Endothelial cell of umbilical vein (primary cell): ENCODE data around the gene MISP3.
A peak's percentile ranks its signal among the peaks of the same experiment; 100 is the strongest.

Source experiments
- EZH2 ChIP-seq: IDR thresholded peaks from 2 replicates; pipeline ENCODE4 v1.6.1; 2012; ENCODE audit warnings: borderline replicate concordance, low read depth, mild to moderate bottlenecking, moderate library complexity, low read length, inconsistent platforms; ENCODE audit not compliant: severe bottlenecking
- FOS ChIP-seq: IDR thresholded peaks from 2 replicates; pipeline ENCODE4 v1.6.1; 2011; ENCODE audit warnings: mild to moderate bottlenecking, low read length, moderate library complexity, borderline replicate concordance; ENCODE audit not compliant: insufficient read depth
- GATA2 ChIP-seq: IDR thresholded peaks from 2 replicates; pipeline ENCODE4 v1.7.0; 2011; ENCODE audit warnings: low read depth, mild to moderate bottlenecking, moderate library complexity, mixed read lengths, low read length; ENCODE audit not compliant: insufficient read length, insufficient read depth
- MYC ChIP-seq: IDR thresholded peaks from one replicate; pipeline ENCODE4 v1.6.1; 2011; ENCODE audit warnings: mild to moderate bottlenecking, low read depth, low read length
- POLR2A ChIP-seq: IDR thresholded peaks from 2 replicates; pipeline ENCODE4 v1.6.1; 2012; ENCODE audit warnings: low read depth, mild to moderate bottlenecking, control low read depth, low read length
- POLR2AphosphoS5 ChIP-seq: IDR thresholded peaks from 2 replicates; pipeline ENCODE4 v1.6.1; 2012; ENCODE audit warnings: low read depth, mild to moderate bottlenecking, control low read depth, low read length, moderate library complexity; ENCODE audit not compliant: insufficient read depth
- TF ChIP-seq, protein P1 (sequence below), 2 donors: IDR thresholded peaks; 1 replicate in 1 of 2; 2 replicates in 1 of 2; pipeline ENCODE4 v1.5.1; 2011; ENCODE audit warnings: low read length in 2 of 2, mild to moderate bottlenecking in 2 of 2, moderate library complexity in 2 of 2, control low read depth in 1 of 2, inconsistent platforms in 1 of 2, low read depth in 1 of 2; ENCODE audit not compliant: insufficient read depth in 1 of 2; ENCODE audit errors: extremely low read depth in 1 of 2

DNA sequence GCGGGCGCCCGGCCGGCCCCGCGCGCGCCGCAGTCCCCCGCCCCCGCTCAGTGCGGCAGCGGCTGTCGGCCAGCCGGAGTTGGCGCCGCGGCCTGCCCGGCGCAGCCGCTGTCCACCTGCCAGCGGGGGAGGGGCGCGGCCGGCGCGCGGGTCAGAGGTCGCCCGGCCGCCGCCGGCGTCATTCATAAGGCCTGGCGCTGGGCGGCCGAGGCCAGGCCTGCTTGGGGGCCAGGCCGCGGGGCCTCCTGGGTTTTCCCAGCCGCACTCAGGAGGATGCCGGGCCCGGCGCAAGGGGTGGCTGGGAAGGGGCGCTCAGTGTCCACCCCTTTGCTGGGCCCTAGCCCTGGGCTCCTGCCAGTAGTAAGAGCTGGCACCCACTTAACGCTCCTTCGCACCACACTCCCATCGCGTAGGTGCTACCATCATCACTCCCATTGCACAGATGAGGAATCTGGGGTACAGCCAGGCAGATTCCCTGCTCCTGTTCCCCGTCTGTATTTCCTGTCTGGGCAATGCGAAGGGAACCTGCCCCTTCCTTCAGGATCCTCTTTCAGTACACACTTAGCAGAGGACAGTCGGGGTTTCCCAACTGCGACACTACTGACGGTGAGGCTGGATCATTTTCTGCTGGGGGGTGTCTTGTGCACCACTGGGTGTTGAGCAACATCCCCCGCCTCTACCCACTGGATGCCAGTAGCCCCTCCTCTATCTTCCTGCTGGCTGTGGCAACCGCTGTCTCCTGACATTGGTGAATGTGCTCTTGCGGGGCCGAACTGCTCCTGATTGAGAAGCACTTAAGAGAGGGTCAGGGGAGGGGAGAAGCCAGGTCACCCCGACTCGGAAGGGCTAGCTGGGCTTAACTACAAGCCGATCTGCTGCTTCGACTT, 45.8 kb downstream of the MISP3 start:
- TF ChIP-seq POLR2AphosphoS5, result peak; percentile 81
- TF ChIP-seq POLR2A, result peak; percentile 78
- TF ChIP-seq EZH2, result no peak
- TF ChIP-seq, protein P1, sequence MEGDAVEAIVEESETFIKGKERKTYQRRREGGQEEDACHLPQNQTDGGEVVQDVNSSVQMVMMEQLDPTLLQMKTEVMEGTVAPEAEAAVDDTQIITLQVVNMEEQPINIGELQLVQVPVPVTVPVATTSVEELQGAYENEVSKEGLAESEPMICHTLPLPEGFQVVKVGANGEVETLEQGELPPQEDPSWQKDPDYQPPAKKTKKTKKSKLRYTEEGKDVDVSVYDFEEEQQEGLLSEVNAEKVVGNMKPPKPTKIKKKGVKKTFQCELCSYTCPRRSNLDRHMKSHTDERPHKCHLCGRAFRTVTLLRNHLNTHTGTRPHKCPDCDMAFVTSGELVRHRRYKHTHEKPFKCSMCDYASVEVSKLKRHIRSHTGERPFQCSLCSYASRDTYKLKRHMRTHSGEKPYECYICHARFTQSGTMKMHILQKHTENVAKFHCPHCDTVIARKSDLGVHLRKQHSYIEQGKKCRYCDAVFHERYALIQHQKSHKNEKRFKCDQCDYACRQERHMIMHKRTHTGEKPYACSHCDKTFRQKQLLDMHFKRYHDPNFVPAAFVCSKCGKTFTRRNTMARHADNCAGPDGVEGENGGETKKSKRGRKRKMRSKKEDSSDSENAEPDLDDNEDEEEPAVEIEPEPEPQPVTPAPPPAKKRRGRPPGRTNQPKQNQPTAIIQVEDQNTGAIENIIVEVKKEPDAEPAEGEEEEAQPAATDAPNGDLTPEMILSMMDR (IDR thresholded peaks at IDR 0.05; ENCODE audit: extremely low read depth in 1 of 2, insufficient read depth in 1 of 2, low read depth in 1 of 2, low read length in 2 of 2), result no peak
- no peak for TF ChIP-seq GATA2
- TF ChIP-seq FOS, result no peak
- no peak for TF ChIP-seq MYC
